Activated naive CD8-positive, alpha-beta T cell treated with anti-CD3 and anti-CD28 coated beads for 36 hours (primary cell): Measurements from ENCODE around the gene ZNF273. TPM values are rescaled to one million over a fixed set of nuclear protein-coding genes. Genes with fewer than 3 reads are reported as not detected.
"Not testable (repeated sequence)": the region's sequence is repeated elsewhere in the genome, so short reads cannot be mapped to it uniquely, and the experiment has no call there.

Experiments used
- DNase-seq: peaks from one replicate; pipeline ENCODE4 v3.0.0; 2021
- H3K27ac Mint-ChIP-seq: one replicate; pipeline ENCODE4 v1.8.0; 2022; ENCODE audit warnings: mild to moderate bottlenecking, moderate library complexity, mixed read lengths
- H3K27me3 Mint-ChIP-seq: one replicate; pipeline ENCODE4 v1.8.0; 2022; ENCODE audit warnings: mild to moderate bottlenecking, mixed read lengths
- H3K36me3 Mint-ChIP-seq: one replicate; pipeline ENCODE4 v1.8.0; 2021; ENCODE audit warnings: mild to moderate bottlenecking, mixed read lengths
- H3K4me1 Mint-ChIP-seq: one replicate; pipeline ENCODE4 v1.8.0; 2021; ENCODE audit warnings: mixed read lengths
- H3K4me3 Mint-ChIP-seq: one replicate; pipeline ENCODE4 v1.8.0; 2022; ENCODE audit warnings: mild to moderate bottlenecking, moderate library complexity, mixed read lengths
- H3K9me3 Mint-ChIP-seq: one replicate; pipeline ENCODE4 v1.8.0; 2022; ENCODE audit warnings: mixed read lengths
- total RNA-seq, 2 experiments: library from RNA; stranded (reverse); gene quantifications; one replicate each; pipeline ENCODE4 v1.2.3, GENCODE V29; 2021

ZNF273 gene
- total RNA-seq, 2 experiments from 2014 or later, result 9.8 to 10.2 TPM

DNA sequence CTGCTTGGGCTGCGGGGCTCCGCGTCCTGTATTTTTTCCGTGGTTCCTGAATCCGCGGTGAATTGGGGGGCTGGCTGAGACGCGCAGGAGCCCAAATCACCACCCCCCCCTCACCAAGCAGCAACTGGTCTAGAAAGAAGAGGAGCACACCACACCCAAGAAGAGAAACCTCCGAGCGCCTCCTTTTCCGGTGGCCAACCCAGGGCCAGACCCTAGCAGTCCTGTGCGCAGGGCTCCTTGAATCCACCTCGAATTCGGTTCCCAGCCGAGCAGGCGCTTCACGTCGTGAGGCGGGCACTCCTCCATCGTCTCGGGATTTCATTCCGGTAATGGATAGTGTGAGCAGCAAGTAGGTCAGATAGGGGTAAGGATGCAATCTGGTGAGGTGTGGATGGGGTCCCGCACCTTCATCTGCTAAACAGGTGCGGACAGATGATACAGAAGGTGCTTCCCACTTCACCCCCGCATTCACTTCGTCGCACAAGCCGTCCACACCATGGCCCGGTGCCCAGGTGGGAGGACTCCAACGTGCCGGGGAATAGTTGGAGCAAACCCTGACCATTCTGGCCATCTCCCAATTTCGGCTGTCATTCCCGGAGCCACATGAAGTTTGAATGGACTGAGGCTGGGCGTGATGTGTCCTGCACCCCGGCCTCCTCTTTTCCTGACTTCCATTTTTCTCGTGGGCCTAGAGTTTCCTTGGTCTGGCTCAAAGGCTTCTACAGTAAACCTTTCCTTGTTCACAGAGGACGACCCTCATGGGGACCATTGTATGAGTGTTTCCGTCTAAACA is 19.8 kb upstream of the ZNF273 start:
- peaks cover 80% of the 10 kb centered on the region for H3K27me3 Mint-ChIP-seq
- no peak overlapping the region for H3K27ac Mint-ChIP-seq
- DNase-seq, result no peak
- H3K9me3 Mint-ChIP-seq, result no peaks in the 10 kb centered on the region
- H3K4me1 Mint-ChIP-seq, result peaks cover 14% of the 10 kb centered on the region
- peak overlapping the region; percentile 69 for H3K4me3 Mint-ChIP-seq
- H3K36me3 Mint-ChIP-seq, result no peaks in the 10 kb centered on the region

DNA sequence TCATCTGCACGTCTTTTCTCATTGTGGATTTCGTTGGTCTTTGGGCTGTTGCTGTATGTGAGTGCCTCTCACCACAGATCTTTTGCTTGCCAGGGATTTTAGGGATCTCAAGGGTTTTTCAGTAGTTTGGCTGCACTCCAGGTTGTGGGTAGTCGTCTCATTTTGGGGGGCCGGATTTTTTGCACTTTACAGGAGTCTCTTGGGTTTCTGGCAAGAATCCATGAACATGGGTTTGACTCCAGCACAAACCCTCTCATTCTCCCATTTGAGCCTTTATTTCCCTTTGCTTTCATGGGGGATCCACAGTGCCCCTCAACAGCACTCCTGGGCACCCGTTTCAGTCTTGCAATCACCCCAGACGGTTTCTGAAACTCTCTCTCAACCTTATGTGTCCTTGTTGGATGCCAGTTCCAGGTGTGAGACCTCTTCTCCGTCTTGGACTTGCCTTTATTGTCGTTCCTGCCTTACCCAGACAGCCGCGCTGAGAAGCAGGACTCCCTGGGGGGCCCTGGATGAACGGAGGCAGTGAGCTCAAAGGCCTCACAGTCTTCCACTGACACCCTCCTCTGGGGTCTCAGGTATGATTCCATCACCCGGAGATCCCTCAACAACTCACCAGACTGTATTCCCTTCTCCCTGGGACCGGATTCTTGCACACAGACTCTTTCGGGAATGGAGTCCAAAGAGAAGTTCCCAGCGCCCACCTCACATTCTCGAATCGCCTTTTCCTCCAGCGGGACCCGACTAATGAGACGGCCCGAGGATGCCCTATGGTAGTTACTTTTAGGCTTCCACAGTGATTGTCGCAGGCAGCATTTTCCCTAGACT is 18.8 kb upstream of the ZNF273 start:
- peaks cover 78% of the 10 kb centered on the region for H3K27me3 Mint-ChIP-seq
- no peak overlapping the region for H3K4me3 Mint-ChIP-seq
- no peak for DNase-seq
- H3K36me3 Mint-ChIP-seq, result no peaks in the 10 kb centered on the region
- no peaks in the 10 kb centered on the region for H3K9me3 Mint-ChIP-seq
- peaks cover 20% of the 10 kb centered on the region for H3K4me1 Mint-ChIP-seq
- no peak overlapping the region for H3K27ac Mint-ChIP-seq

DNA sequence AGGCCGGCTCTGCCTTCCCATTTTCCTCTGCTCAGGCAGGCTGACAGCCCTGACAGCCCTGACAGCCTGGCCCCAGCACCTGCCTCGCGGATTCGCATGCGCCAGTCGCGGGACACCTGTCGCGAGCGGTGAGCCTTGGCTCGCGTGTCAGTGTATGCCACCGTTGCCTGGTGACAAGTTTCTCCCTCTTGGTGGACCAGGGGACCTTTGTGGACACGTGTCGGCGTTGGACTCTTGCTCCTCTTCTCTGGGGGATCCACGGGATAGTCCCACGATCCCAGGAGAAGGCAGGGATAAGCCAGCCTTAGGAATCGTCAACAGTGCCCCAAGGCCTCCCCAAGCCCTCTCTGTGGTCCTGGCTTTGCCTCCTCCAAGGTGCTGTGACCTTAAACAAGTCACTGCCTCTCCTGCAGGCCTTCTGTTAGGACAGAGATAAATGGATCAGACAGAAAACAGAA is 18.1 kb upstream of the ZNF273 start:
- Mint-ChIP-seq H3K4me1 (peaks cover 20% of the 10 kb centered on the region), H3K36me3 (no peaks in the 10 kb centered on the region), H3K27me3 (peaks cover 81% of the 10 kb centered on the region), H3K4me3 (no peak overlapping the region), H3K9me3 (no peaks in the 10 kb centered on the region), H3K27ac (no peak overlapping the region)
- DNase-seq, result no peak

DNA sequence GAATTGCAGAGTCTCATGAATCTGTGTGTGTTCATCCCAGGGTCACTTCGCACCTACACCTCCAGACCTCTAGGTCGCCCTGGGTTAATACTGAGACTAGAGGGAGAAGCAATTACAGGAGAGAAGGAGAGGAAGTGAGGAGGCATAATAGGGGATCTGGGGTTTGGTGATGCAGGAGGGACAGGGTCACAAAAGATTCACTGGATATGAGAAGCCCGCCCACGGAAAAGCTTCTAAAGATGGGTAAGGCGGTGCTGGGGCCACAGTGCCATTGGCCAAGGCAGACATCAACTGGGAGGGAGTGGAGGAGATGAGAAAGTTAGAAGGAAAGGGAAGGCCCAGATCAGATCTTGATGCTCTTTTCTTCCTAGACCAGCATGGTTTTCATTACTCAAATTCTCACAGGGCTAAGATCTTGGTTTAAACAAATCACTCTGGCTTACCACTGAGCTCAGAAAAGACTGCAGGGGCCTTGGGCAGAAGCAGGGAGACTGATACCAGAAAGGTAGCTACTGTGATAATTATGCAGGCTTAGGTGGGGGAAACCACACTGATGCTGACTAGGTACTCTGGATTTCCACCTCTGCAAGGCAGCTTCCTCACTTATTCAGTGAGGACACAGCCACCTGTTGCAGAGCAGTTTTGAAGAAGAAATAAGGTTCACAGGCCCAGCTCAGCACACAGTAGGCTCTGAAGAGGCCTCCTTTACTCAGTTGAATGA is 17.4 kb upstream of the ZNF273 start:
- no peak for DNase-seq
- no peaks in the 10 kb centered on the region for H3K36me3 Mint-ChIP-seq
- H3K9me3 Mint-ChIP-seq, result no peaks in the 10 kb centered on the region
- H3K4me3 Mint-ChIP-seq, result no peak overlapping the region
- H3K4me1 Mint-ChIP-seq, result peaks cover 20% of the 10 kb centered on the region
- H3K27me3 Mint-ChIP-seq, result peaks cover 87% of the 10 kb centered on the region
- no peak overlapping the region for H3K27ac Mint-ChIP-seq

DNA sequence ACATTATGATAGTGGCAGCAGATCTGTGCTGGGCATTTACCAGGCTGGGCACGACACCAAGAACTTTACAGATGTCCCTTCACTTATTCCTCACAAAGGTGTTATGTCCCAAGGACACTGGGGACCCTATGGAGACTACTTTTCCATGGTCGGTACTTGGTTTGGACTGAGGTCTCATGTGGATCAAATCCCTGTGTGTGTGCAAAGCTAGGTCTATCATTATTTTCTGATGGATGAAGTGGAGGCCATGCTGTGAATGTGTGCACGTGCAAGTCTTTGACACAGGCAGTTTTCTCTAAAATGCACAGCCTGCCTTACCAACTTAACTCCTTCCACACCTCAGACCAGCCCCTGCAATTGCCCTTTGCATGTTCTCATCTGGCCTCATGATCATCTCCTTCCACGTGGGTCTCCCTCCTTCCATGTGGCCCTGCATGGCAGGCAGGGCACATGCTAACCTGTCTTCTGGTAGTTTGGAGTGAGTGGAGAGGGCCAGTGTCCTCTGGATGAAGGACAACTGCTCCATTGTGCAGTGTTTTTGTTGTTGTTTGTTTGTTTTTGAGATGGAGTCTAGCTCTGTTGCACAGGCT is 16.0 kb upstream of the ZNF273 start:
- no peaks in the 10 kb centered on the region for H3K9me3 Mint-ChIP-seq
- no peak overlapping the region for H3K4me3 Mint-ChIP-seq
- DNase-seq, result no peak
- no peak overlapping the region for H3K27ac Mint-ChIP-seq
- H3K36me3 Mint-ChIP-seq, result no peaks in the 10 kb centered on the region
- H3K27me3 Mint-ChIP-seq, result peaks cover 82% of the 10 kb centered on the region
- peaks cover 20% of the 10 kb centered on the region for H3K4me1 Mint-ChIP-seq

DNA sequence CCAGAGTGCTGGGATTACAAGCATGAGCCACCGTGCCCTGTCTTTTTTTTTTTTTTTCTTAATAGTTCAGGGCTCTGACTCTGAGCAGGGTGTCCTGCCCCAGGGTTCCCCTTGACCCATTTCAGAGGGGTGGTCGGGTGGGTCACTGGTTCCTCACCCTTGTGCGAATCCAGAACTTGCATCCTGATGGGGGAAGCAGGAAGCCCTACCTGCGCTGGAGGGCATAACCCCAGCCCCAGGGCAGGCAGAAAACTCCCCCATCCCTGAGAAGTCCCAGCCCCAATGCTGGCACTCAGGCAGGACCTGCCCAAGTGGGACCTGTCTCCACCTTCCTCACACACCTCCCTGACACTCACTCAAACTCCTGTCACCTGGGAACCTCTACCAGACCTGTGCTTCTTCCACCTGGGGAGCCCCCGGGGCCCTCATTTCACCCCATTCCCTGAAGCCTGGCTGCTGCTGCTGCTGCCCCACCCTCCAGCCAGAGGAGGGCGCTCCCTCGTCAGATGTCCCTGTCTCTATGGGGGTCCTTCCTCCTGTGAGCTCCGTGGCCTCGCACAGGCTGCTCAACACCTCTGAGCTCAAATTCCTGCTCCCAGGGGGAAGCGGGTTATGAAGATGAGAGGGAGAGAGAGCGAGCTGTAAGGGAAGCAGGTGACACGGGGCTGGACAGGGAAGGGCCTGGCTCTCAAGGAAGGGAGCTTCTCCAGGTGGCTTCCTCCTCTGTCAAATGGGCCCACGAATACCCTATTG is 15.1 kb upstream of the ZNF273 start:
- Mint-ChIP-seq H3K9me3 (no peaks in the 10 kb centered on the region), H3K4me3 (peak overlapping the region; percentile 77), H3K27me3 (peaks cover 81% of the 10 kb centered on the region), H3K27ac (no peak overlapping the region), H3K4me1 (peaks cover 14% of the 10 kb centered on the region), H3K36me3 (no peaks in the 10 kb centered on the region)
- peak; percentile 67 for DNase-seq

DNA sequence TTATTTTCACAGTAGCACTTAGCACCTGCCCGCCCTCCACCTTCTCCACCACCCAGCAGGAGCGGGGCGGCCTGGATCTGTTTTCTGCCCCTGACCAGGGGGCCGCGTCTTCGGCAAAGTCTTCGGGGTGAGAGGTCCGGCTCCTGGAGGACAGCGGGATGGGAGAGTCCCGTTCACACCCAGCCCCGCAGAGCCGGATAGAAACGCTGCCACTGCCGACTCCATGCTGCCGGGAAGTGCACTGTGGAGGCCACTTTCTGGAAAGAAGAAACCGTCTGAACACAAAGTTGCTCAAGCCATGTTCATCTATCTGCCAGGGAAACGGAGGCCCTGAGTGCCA is 14.5 kb upstream of the ZNF273 start:
- Mint-ChIP-seq H3K4me3 (peak overlapping the region; percentile 77), H3K27me3 (peaks cover 78% of the 10 kb centered on the region)

DNA sequence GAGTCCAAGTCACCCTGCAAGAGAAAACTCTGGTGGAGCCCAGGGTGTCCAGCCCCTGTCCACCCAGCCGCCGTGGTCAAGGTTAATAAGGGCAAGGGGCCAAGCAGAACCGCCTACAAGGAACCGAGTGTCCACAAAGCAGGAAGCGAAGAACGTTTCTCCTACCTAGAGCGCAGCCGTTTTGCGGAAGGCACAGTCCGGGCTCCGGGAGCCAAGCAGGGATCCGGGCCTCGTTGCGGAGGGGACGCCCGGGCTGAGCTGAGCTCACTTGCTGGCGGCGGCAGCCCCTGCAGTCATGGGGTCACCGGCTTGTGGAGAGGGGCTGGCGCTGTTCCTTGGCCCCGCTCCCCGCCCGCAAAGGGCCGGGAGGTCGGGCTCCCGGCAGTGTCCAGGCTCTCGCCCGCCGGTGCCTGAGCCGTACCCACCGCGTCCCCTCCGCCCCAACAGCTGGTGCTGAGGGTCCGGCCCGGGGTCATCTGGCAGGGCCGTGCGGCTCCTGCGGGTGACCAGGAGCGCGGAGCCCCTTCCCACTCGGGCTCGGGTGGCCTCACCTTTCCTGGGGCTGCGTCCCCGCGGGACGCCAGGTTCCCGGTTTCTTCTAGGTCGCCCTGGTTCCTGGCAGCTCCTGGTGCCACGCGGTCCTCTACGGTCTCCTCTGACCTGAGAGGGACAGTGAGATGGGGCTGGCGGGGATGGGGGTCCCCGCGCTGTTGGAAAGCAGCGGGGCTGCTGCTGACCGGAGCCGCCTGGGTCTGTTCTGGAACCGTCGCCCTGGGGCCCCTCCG is 14.0 kb upstream of the ZNF273 start:
- Mint-ChIP-seq H3K36me3 (no peaks in the 10 kb centered on the region), H3K27me3 (peaks cover 75% of the 10 kb centered on the region), H3K9me3 (no peaks in the 10 kb centered on the region), H3K4me1 (peaks cover 12% of the 10 kb centered on the region), H3K27ac (no peak overlapping the region), H3K4me3 (peak overlapping the region; percentile 77)
- no peak for DNase-seq

More for the DNA sequence above, 14.5 kb upstream of the ZNF273 start:
- Mint-ChIP-seq H3K4me1 (peaks cover 12% of the 10 kb centered on the region), H3K9me3 (no peaks in the 10 kb centered on the region), H3K27ac (peak overlapping the region; percentile 12), H3K36me3 (no peaks in the 10 kb centered on the region)
- no peak for DNase-seq

DNA sequence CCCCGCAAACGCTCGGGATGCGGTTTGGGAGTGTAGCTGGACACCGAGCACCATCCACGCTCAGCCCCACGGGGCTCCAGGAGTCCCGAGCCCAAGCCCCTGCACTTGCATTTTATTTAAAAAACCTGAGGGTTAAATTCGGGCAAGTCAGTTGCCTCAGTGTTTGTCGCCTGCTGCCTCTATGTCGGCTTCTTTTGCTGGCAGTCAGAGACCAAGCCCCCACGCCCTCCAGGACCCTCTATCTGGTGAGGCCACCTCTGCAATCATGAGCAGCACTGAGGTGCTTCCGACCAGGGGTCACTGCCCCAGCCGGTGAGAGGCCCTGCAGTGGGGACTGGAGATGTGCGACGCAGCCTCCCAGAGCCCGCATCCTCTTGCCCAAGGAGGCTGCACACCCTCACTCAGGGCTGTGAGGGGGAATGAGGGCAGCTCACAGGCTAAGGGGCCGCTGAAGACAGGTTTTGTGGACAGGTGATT is 13.3 kb upstream of the ZNF273 start:
- peaks cover 69% of the 10 kb centered on the region for H3K27me3 Mint-ChIP-seq

DNA sequence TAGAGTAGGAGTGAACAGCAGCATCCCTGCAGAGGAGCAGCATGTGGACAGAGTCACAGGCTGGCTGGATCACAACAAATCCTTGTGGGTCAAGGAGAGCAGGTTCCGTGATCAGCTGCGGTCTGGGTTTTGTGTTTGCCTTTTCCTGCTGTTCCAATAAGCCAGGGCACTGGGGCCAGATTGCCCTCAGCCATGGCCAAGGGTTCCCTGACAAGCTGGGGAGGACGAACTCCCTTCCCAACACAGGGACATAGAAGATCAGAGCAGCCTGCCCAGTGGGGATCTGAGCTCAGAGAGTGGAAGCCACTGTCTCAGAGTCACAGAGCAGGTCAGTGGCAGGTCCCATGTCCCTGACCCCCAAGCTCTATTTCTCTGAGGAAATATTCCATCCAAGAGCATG is 12.8 kb upstream of the ZNF273 start:
- peaks cover 65% of the 10 kb centered on the region for H3K27me3 Mint-ChIP-seq
- peaks cover 12% of the 10 kb centered on the region for H3K4me1 Mint-ChIP-seq
- not testable (repeated sequence) for H3K27ac Mint-ChIP-seq, DNase-seq, H3K9me3 Mint-ChIP-seq, H3K36me3 Mint-ChIP-seq, H3K4me3 Mint-ChIP-seq

More for the DNA sequence above, 13.3 kb upstream of the ZNF273 start:
- H3K36me3 Mint-ChIP-seq, result no peaks in the 10 kb centered on the region
- H3K27ac Mint-ChIP-seq, result no peak overlapping the region
- DNase-seq, result no peak
- H3K4me1 Mint-ChIP-seq, result peaks cover 12% of the 10 kb centered on the region
- H3K9me3 Mint-ChIP-seq, result no peaks in the 10 kb centered on the region
- no peak overlapping the region for H3K4me3 Mint-ChIP-seq

DNA sequence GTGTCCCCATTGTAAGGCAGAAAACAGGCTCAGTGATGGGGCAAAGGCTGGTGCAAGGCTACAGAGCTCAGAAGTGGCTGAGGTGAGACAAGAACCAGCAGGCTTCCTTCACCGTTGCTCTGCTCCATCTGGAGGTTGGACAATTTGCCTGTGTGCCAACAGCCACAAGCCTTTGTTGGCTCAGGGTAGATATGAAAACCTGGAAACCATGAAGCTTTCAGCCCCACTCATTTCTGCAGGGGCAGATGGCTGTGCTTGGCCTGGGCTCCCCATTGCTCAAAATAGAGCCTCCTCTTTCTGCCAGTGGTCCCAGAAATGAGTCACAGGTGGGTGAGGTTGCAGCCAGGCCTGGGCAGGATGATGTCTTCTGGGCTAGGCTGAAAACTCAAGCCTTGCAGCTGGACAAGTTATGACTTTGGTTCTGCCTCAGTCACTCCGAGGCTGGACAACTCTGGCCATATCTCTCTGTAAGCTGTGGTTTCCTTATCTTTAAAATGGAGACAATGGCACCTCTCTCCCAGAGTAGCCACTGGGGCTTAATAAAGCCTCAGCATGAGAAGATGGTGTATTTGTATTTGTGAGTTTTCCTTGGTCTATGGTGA is 12.2 kb upstream of the ZNF273 start:
- no peak overlapping the region for H3K27ac Mint-ChIP-seq
- H3K27me3 Mint-ChIP-seq, result peaks cover 61% of the 10 kb centered on the region
- H3K9me3 Mint-ChIP-seq, result no peaks in the 10 kb centered on the region
- peaks cover 12% of the 10 kb centered on the region for H3K4me1 Mint-ChIP-seq
- no peak for DNase-seq
- no peaks in the 10 kb centered on the region for H3K36me3 Mint-ChIP-seq
- no peak overlapping the region for H3K4me3 Mint-ChIP-seq

DNA sequence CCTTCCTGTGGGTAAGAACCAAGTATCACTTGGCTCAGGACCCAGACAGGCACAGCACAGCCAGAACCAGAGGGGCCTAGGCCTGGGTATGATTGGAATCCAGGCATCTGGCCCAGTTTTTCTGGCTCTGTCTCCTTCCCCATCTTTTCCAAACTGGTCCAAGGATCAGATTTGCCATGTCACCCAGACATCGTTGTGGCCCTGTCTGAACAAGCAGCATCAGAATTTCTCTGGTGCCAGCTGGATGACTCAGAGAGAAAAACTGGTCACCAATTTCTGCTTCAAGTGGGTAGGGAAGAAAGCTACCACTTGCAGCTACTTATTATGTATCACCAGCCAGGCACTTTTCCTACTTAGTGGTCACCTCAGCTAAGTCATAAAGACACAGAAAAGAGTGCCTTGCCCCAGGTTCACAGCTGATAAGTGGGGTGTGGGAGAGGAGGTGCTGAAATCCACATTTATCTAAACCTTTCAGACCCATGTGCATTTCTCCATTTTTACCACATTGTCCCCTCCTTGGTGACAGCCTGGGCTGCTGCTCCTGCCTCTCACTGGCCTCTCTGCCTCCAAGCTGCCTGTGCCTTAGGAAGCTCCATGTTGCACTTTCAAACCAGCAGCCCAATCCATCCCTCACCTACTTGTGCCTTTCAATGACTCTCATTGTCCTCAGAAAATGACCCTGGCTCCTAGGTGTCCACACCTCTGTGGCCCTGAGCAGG is 11.6 kb upstream of the ZNF273 start:
- not testable (repeated sequence) for H3K36me3 Mint-ChIP-seq, H3K4me3 Mint-ChIP-seq, DNase-seq, H3K4me1 Mint-ChIP-seq, H3K27ac Mint-ChIP-seq, H3K9me3 Mint-ChIP-seq
- H3K27me3 Mint-ChIP-seq, result peaks cover 56% of the 10 kb centered on the region

DNA sequence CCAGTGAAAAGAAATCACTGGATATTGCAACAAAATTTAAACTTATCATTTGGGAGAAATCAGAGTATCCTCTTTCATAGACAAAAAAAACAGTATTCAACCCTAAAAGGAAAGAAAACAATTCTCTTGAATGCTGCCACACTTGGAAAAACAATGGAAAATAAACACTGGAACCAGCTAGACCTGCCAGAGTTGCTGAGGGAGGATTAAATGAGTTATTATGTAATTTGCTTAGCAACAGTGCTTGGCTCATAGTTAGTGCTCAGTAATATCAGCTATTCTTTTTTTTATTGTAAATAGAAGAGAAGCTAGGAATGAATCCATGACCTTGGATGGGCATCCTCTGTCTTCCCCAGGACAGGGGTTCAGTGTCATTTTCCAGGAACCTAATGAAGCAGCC is 11.0 kb upstream of the ZNF273 start:
- no peak for DNase-seq
- H3K36me3 Mint-ChIP-seq, result no peaks in the 10 kb centered on the region
- no peak overlapping the region for H3K27ac Mint-ChIP-seq
- H3K4me1 Mint-ChIP-seq, result peaks cover 10% of the 10 kb centered on the region
- H3K4me3 Mint-ChIP-seq, result no peak overlapping the region
- no peaks in the 10 kb centered on the region for H3K9me3 Mint-ChIP-seq
- peaks cover 51% of the 10 kb centered on the region for H3K27me3 Mint-ChIP-seq
